GM21528 (cell line): ENCODE data around the gene DDR2.
"Not testable (repeated sequence)": the region's sequence is repeated elsewhere in the genome, so short reads cannot be mapped to it uniquely, and the experiment has no call there.

Source experiments
- ATAC-seq: cut with Tn5 transposase; IDR thresholded peaks from one replicate; pipeline ENCODE4 v1.9.1; 2021; ENCODE audit warnings: mild to moderate bottlenecking, moderate library complexity; ENCODE audit not compliant: unreplicated experiment, low FRiP score

DDR2 gene

GRCh38 chr1:162753001-162753658 is 120.9 kb downstream of the DDR2 start:
- no peak for ATAC-seq

- no peak for ATAC-seq
Observed at GRCh38 chr1:162753998-162754585, 121.8 kb downstream of the DDR2 start.

- no peak for ATAC-seq
Observed at GRCh38 chr1:162755306-162755705, 123.0 kb downstream of the DDR2 start.

- no peak for ATAC-seq
Observed at GRCh38 chr1:162756523-162756922, 124.3 kb downstream of the DDR2 start.

GRCh38 chr1:162757476-162757875 is 125.2 kb downstream of the DDR2 start:
- no peak for ATAC-seq

GRCh38 chr1:162765788-162766187 is 133.5 kb downstream of the DDR2 start:
- no peak for ATAC-seq

- ATAC-seq: no peak
Observed at GRCh38 chr1:162772571-162773154, 140.4 kb downstream of the DDR2 start.

GRCh38 chr1:162774007-162774406 is 141.7 kb downstream of the DDR2 start:
- no peak for ATAC-seq

- no peak for ATAC-seq
Observed at GRCh38 chr1:162779043-162779442, 146.8 kb downstream of the DDR2 start.

- ATAC-seq: no peak
Observed at GRCh38 chr1:162782671-162783070, 150.4 kb downstream of the DDR2 start.

- not testable (repeated sequence) for ATAC-seq
Observed at GRCh38 chr1:162784926-162785325, 152.7 kb downstream of the DDR2 start.

- ATAC-seq: not testable (repeated sequence)
Observed at GRCh38 chr1:162788783-162789182, 156.5 kb downstream of the DDR2 start.

- ATAC-seq: peak; percentile 99
Observed at GRCh38 chr1:162790303-162790984, 158.2 kb downstream of the DDR2 start, which contains the start of gene HSD17B7. Gene HSD17B7, plus strand, starts transcription at chr1:162790702. Its CDS starts 99 bp downstream, at chr1:162790801.

- ATAC-seq: not testable (repeated sequence)
Observed at GRCh38 chr1:162790985-162791357, 158.7 kb downstream of the DDR2 start.

GRCh38 chr1:162794284-162794683 is 162.0 kb downstream of the DDR2 start:
- ATAC-seq: not testable (repeated sequence)

GRCh38 chr1:162796617-162797279 is 164.5 kb downstream of the DDR2 start:
- ATAC-seq: not testable (repeated sequence)

- ATAC-seq: not testable (repeated sequence)
Observed at GRCh38 chr1:162799995-162800830, 167.9 kb downstream of the DDR2 start.

GRCh38 chr1:162807503-162807902 is 175.2 kb downstream of the DDR2 start:
- ATAC-seq: not testable (repeated sequence)

GRCh38 chr1:162812357-162812756 is 180.1 kb downstream of the DDR2 start:
- ATAC-seq: not testable (repeated sequence)

GRCh38 chr1:162818136-162818535 is 185.9 kb downstream of the DDR2 start:
- ATAC-seq: not testable (repeated sequence)
